GM13976 (cell line): ENCODE measurements around the gene PCP4.

ENCODE experiments used
- DNase-seq: peaks from one replicate; pipeline ENCODE4 v3.0.0; 2012; ENCODE audit warnings: low spot score
- CTCF ChIP-seq: IDR thresholded peaks from 2 replicates; pipeline ENCODE4 v1.5.1; 2012; ENCODE audit warnings: borderline replicate concordance, mild to moderate bottlenecking; ENCODE audit not compliant: insufficient read depth; ENCODE audit errors: extremely low read depth, missing control alignments, control extremely low read depth
- in situ Hi-C: fragments of 300-500 bp; cut with MboI; formaldehyde crosslinking; loops from one replicate; pipeline ENCODE4 v1.12.0; 2022; ENCODE audit warnings: low sequenced_read_pairs, mixed read lengths, inconsistent platforms; ENCODE audit not compliant: unreplicated experiment

PCP4 gene

GRCh38 chr21:39874759-39875158, 7.5 kb downstream of the PCP4 start:
- DNase-seq, result no peak
- TF ChIP-seq CTCF, result no peak
- in situ Hi-C loops, result no loop called here

GRCh38 chr21:39881661-39882060, 14.4 kb downstream of the PCP4 start:
- no peak for TF ChIP-seq CTCF
- no peak for DNase-seq
- in situ Hi-C loops, result no loop called here

DNA sequence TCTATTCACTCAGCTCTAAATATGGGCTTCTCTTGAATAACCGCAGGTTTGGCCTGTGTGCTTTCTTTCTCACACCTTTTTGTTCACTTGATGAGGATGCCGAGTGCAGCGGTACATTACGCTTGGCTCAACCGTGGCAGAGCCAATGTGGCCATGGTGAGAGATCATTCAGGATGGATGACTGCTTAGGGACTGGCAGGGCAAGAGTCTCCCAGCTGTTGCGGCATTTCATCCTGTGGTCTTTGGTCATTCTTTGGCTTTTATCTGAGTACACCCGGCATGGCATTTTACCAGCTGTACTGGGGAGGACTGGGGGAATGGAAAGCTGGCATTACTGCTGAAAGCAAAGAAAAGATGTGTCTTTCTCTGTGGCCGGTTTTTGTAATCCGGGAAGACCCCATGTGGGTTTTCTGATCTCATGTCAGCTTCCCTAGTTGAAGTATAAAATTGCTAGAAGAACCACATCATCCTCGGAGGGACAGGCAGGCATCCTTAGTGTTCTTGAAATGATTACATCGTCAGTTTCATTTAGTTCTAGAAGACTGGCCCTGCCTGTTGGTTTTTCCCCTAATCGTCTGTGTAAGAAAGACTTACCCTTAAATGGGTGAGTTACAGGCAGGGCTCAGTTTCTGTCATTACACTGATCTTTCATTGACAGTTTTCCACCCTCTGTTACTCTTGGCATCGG, 15.1 kb downstream of the PCP4 start:
- in situ Hi-C loops, result no loop called here
- no peak for TF ChIP-seq CTCF
- no peak for DNase-seq

- in situ Hi-C loops, result no loop called here
- no peak for DNase-seq
- TF ChIP-seq CTCF, result no peak
Observed at GRCh38 chr21:39882839-39883195, 15.6 kb downstream of the PCP4 start.

GRCh38 chr21:39885119-39885848, 18.0 kb downstream of the PCP4 start:
- in situ Hi-C loops, result no loop called here
- DNase-seq, result no peak
- TF ChIP-seq CTCF, result no peak

DNA sequence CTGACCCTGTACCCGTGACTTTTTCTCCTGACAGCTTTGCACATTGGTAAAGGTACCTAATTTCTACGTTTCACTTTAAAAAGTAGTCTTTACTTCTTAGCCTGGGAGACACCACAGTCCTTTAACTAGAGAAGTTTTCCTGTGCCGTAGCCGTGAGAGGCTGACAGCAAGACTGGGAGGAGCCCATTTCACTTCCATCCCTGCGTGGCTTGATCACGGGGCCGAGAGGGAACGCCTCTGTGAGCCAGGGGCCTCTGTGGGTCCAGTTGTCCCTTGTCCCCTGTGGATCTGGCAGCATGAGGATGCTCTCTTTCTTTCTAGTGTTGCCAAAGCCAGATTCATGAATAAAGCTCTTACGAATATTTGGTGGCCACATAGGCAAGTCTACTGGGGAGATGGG, 21.6 kb downstream of the PCP4 start:
- TF ChIP-seq CTCF, result no peak
- no peak for DNase-seq
- in situ Hi-C loops, result no loop called here
